Neutrophil (primary cell): Measurements from ENCODE around the gene PALLD.

Source experiments
- H3K27ac ChIP-seq: fragments of 200-600 bp; sonication (generic); 2 replicates; pipeline ENCODE4 v1.5.1; 2016; ENCODE audit warnings: mild to moderate bottlenecking, moderate library complexity
- H3K27me3 ChIP-seq: fragments of 200-600 bp; sonication (generic); 2 replicates; pipeline ENCODE4 v1.6.0; 2016; ENCODE audit warnings: mild to moderate bottlenecking
- H3K36me3 ChIP-seq: fragments of 200-600 bp; sonication (generic); 2 replicates; pipeline ENCODE4 v1.5.1; 2017
- H3K4me1 ChIP-seq, 2 experiments: fragments of 200-600 bp in 1 of 2; sonication (generic) in 1 of 2; 1 replicate in 1 of 2; 2 replicates in 1 of 2; pipeline versions ENCODE4 v1.5.1 to v1.6.1; 2013 to 2016; ENCODE audit warnings: low read depth in 1 of 2, low read length in 1 of 2, mild to moderate bottlenecking in 1 of 2, moderate library complexity in 1 of 2; ENCODE audit not compliant: control insufficient read depth in 1 of 2, insufficient read depth in 1 of 2
- H3K4me3 ChIP-seq, 2 experiments: fragments of 200-600 bp in 1 of 2; sonication (generic) in 1 of 2; 1 replicate in 1 of 2; 2 replicates in 1 of 2; pipeline ENCODE4 v1.5.1; 2013 to 2016; ENCODE audit warnings: low read depth in 1 of 2, low read length in 1 of 2, mild to moderate bottlenecking in 1 of 2, moderate library complexity in 1 of 2
- H3K9me3 ChIP-seq: fragments of 200-600 bp; sonication (generic); 2 replicates; pipeline ENCODE4 v1.5.1; 2016
- CTCF ChIP-seq: fragments of 200-600 bp; sonication (generic); IDR thresholded peaks from 2 replicates; pipeline ENCODE4 v1.5.1; 2016; ENCODE audit warnings: antibody characterized with exemption

Gene PALLD

DNA sequence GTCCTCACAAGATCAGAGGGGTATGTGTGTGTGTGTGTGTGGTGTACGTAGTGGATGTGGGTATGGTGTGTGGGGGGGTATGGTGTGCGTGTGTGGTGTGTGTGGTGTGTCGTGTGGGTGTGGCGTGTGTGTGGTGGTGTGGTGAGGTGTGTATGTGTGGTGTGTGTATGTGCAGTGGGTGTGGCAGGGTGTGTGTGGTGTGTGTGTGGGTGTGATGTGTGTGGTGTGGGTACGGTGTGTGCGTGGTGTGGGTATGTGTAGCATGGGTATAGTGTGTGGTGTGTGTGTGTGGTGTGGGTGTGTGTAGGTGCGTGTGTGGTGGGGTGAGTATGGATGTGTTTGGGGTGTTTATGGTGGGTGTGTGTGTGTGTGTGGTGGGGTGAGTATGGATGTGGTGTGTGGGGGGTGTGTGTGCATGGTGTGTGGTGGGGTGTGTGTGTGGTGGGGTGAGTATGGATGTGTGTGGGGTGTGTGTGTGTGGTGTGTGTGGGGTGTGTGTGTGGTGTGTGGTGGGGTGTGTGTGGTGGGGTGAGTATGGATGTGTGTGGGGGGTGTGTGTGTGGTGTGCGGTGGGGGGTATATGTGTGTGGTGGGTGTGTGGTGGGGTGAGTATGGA is 182.0 kb downstream of the PALLD start:
- no peaks in the 10 kb centered on the region for H3K9me3 ChIP-seq
- no peaks in the 10 kb centered on the region for H3K4me1 ChIP-seq
- H3K27me3 ChIP-seq, result no peaks in the 10 kb centered on the region
- H3K4me3 ChIP-seq, result no peak overlapping the region
- no peak for TF ChIP-seq CTCF
- H3K36me3 ChIP-seq, result no peaks in the 10 kb centered on the region
- H3K27ac ChIP-seq, result no peak overlapping the region

- Histone ChIP-seq H3K36me3 (no peaks in the 10 kb centered on the region), H3K4me3 (no peak overlapping the region), H3K9me3 (no peaks in the 10 kb centered on the region), H3K27me3 (no peaks in the 10 kb centered on the region), H3K4me1 (no peaks in the 10 kb centered on the region), H3K27ac (no peak overlapping the region)
- no peak for TF ChIP-seq CTCF
Observed at GRCh38 chr4:168679397-168679796, 182.5 kb downstream of the PALLD start.

GRCh38 chr4:168679819-168680218 is 183.0 kb downstream of the PALLD start:
- Histone ChIP-seq H3K4me3 (no peak overlapping the region), H3K27me3 (no peaks in the 10 kb centered on the region), H3K27ac (no peak overlapping the region), H3K4me1 (no peaks in the 10 kb centered on the region), H3K9me3 (no peaks in the 10 kb centered on the region), H3K36me3 (no peaks in the 10 kb centered on the region)
- no peak for TF ChIP-seq CTCF

GRCh38 chr4:168682898-168683500 is 186.1 kb downstream of the PALLD start:
- no peaks in the 10 kb centered on the region for H3K4me1 ChIP-seq
- no peaks in the 10 kb centered on the region for H3K9me3 ChIP-seq
- no peak overlapping the region for H3K4me3 ChIP-seq
- no peaks in the 10 kb centered on the region for H3K27me3 ChIP-seq
- no peak overlapping the region for H3K27ac ChIP-seq
- H3K36me3 ChIP-seq, result no peaks in the 10 kb centered on the region
- no peak for TF ChIP-seq CTCF

DNA sequence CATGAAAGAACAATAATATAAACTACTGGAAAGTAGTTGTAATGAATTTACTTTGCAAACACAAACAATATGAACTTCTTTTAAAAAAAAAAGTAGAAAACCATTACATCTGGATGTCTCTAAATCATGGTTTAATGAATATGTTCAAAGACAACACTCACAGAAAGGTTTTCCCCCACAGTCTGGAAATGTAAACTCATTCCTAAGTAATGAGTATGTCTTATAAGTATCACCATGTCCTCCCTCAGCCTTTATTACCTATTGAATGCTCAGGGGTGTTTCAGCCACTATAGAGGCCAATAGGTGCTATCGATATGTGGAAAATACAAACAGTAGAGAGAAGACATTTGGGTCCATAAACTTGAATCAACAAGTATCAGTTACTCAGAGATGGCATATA is 186.7 kb downstream of the PALLD start:
- TF ChIP-seq CTCF, result no peak
- Histone ChIP-seq H3K27me3 (no peaks in the 10 kb centered on the region), H3K9me3 (no peaks in the 10 kb centered on the region), H3K27ac (no peak overlapping the region), H3K4me3 (no peak overlapping the region), H3K36me3 (no peaks in the 10 kb centered on the region), H3K4me1 (no peaks in the 10 kb centered on the region)
